ENCODE measurements around the gene PLTP. TPM values are rescaled to one million over a fixed set of nuclear protein-coding genes. Genes with fewer than 3 reads are reported as not detected.
A peak's percentile ranks its signal among the peaks of the same experiment; 100 is the strongest.

PLTP gene
- total RNA-seq, 4 donors from 2014 or later, result 22.2 to 77.3 (median 37.3) TPM

- peak overlapping the region in 1 of 4 donors; percentile 67 for H3K27ac ChIP-seq
These were observed 9.6 kb upstream of the PLTP start for GRCh38 chr20:45921337-45922189.

GRCh38 chr20:45920462-45921336 is 8.7 kb upstream of the PLTP start:
- Histone ChIP-seq H3K27ac (peak overlapping the region; percentile 59 to 67 (median 64)), H3K36me3 (no peaks in the 10 kb centered on the region), H3K9me3 (no peaks in the 10 kb centered on the region), H3K27me3 (no peaks in the 10 kb centered on the region), H3K4me1 (peaks cover 11 to 29% of the 10 kb centered on the region in 2 donors), H3K4me3 (no peak overlapping the region)
- no peak for ATAC-seq
- in situ Hi-C loops (cut with MboI; ENCODE audit: low sequenced_read_pairs in 4 of 4), result no loop called here
- intact Hi-C loops (cut with DNase I; ENCODE audit: low total_unique reads), result no loop called here
- TF ChIP-seq POLR2A (IDR thresholded peaks at IDR 0.05) (no peak), CTCF (IDR thresholded peaks at IDR 0.05 in 4 of 5, conservative IDR thresholded peaks at IDR 0.05 in 1 of 5) (no peak)
- no peak for DNase-seq

More at GRCh38 chr20:45921337-45922189, 9.6 kb upstream of the PLTP start:
- Histone ChIP-seq H3K4me1 (peaks cover 11 to 29% of the 10 kb centered on the region in 2 donors), H3K9me3 (no peaks in the 10 kb centered on the region), H3K36me3 (no peaks in the 10 kb centered on the region), H3K27me3 (no peaks in the 10 kb centered on the region), H3K4me3 (no peak overlapping the region)
- no peak for ATAC-seq
- in situ Hi-C loops (cut with MboI; ENCODE audit: low sequenced_read_pairs in 4 of 4), result no loop called here
- intact Hi-C loops (cut with DNase I; ENCODE audit: low total_unique reads), result no loop called here
- TF ChIP-seq CTCF (IDR thresholded peaks at IDR 0.05 in 4 of 5, conservative IDR thresholded peaks at IDR 0.05 in 1 of 5), result no peak
- no peak for TF ChIP-seq POLR2A (IDR thresholded peaks at IDR 0.05)
- no peak for DNase-seq

- peaks cover 11 to 29% of the 10 kb centered on the region in 2 donors for H3K4me1 ChIP-seq
- peak; percentile 35 to 55 for ATAC-seq
- intact Hi-C loops (cut with DNase I; ENCODE audit: low total_unique reads), result no loop called here
These were observed 7.8 kb upstream of the PLTP start for GRCh38 chr20:45919542-45920399.

More at GRCh38 chr20:45919542-45920399, 7.8 kb upstream of the PLTP start:
- peak; percentile 62 to 73 for DNase-seq
- in situ Hi-C loops (cut with MboI; ENCODE audit: low sequenced_read_pairs in 4 of 4), result no loop called here
- H3K4me3 ChIP-seq, result no peak overlapping the region
- no peaks in the 10 kb centered on the region for H3K36me3 ChIP-seq
- TF ChIP-seq POLR2A (IDR thresholded peaks at IDR 0.05), result no peak
- TF ChIP-seq CTCF (IDR thresholded peaks at IDR 0.05 in 4 of 5, conservative IDR thresholded peaks at IDR 0.05 in 1 of 5), result no peak
- H3K27ac ChIP-seq, result peak overlapping the region; percentile 59 to 67 (median 64)
- H3K27me3 ChIP-seq, result no peaks in the 10 kb centered on the region
- no peaks in the 10 kb centered on the region for H3K9me3 ChIP-seq

Measured in gastrocnemius medialis (tissue), 4 donors.